Measurements from ENCODE around the gene DVL2. TPM values are rescaled to one million over a fixed set of nuclear protein-coding genes. Genes with fewer than 3 reads are reported as not detected.

Gene DVL2
- total RNA-seq, 1 experiment from 2014 or later = 34.9 TPM

DNA sequence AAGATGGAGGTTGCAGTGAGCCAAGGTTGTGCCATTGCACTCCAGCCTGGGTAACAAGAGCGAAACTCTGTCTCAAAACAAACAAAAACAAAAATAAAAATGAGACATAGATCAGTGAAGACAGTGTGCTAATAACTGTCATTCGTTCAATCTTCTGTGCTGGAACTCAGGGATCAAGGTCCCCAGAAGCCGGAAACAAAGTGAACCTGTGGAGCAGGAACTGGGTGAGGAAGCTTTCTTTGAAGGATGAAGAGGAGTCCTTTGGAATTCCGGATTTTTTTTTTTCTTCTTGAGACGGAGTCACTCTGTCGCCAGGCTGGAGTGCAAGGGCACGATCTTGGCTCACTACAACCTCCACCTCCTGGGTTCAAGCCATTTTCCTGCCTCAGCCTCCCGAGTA is 45.1 kb upstream of the DVL2 start:
- H3K9me3 Mint-ChIP-seq (ENCODE audit: unreplicated experiment) = no peaks in the 10 kb centered on the region
- H3K36me3 Mint-ChIP-seq (ENCODE audit: insufficient read depth, unreplicated experiment) = no peaks in the 10 kb centered on the region
- TF ChIP-seq, protein P1, sequence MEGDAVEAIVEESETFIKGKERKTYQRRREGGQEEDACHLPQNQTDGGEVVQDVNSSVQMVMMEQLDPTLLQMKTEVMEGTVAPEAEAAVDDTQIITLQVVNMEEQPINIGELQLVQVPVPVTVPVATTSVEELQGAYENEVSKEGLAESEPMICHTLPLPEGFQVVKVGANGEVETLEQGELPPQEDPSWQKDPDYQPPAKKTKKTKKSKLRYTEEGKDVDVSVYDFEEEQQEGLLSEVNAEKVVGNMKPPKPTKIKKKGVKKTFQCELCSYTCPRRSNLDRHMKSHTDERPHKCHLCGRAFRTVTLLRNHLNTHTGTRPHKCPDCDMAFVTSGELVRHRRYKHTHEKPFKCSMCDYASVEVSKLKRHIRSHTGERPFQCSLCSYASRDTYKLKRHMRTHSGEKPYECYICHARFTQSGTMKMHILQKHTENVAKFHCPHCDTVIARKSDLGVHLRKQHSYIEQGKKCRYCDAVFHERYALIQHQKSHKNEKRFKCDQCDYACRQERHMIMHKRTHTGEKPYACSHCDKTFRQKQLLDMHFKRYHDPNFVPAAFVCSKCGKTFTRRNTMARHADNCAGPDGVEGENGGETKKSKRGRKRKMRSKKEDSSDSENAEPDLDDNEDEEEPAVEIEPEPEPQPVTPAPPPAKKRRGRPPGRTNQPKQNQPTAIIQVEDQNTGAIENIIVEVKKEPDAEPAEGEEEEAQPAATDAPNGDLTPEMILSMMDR (IDR thresholded peaks at IDR 0.05; ENCODE audit: unreplicated experiment) = no peak
- DNase-seq (ENCODE audit: unreplicated experiment) = no peak
- intact Hi-C loops (cut with micrococcal nuclease) = no loop called here
- H3K4me1 Mint-ChIP-seq (ENCODE audit: insufficient read depth, unreplicated experiment) = peaks cover 6% of the 10 kb centered on the region
- ChIA-PET CTCF (interaction anchor here (0.6 to 5.2 kb wide), 7 partner anchors 10 to 492 kb away, joined by 3 to 65 read pairs (median 4); no protein-coding TSS in a partner anchor), POLR2A (interaction anchor here (0.6 to 3.8 kb wide), 3 partner anchors 17 to 204 kb away, joined by 3 to 37 read pairs (median 4); no protein-coding TSS in a partner anchor)
- BruUV-seq (replicated peaks) = no TSS peak
- H3K4me3 Mint-ChIP-seq (ENCODE audit: unreplicated experiment) = no peak overlapping the region
- no peak overlapping the region for H3K27ac Mint-ChIP-seq (ENCODE audit: low read depth, unreplicated experiment)
- no peaks in the 10 kb centered on the region for H3K27me3 Mint-ChIP-seq (ENCODE audit: insufficient read depth, unreplicated experiment)

- no peak for DNase-seq (ENCODE audit: unreplicated experiment)
- Mint-ChIP-seq H3K4me1 (ENCODE audit: insufficient read depth, unreplicated experiment) (peaks cover 29% of the 10 kb centered on the region), H3K9me3 (ENCODE audit: unreplicated experiment) (no peaks in the 10 kb centered on the region), H3K27me3 (ENCODE audit: insufficient read depth, unreplicated experiment) (no peaks in the 10 kb centered on the region), H3K27ac (ENCODE audit: low read depth, unreplicated experiment) (no peak overlapping the region), H3K36me3 (ENCODE audit: insufficient read depth, unreplicated experiment) (no peaks in the 10 kb centered on the region), H3K4me3 (ENCODE audit: unreplicated experiment) (no peak overlapping the region)
- intact Hi-C loops (cut with micrococcal nuclease) = no loop called here
- no TSS peak for BruUV-seq (replicated peaks)
- ChIA-PET CTCF (interaction anchor here (0.6 to 1.5 kb wide), 6 partner anchors 29 to 363 kb away, joined by 3 to 4 read pairs (median 3); no protein-coding TSS in a partner anchor), POLR2A (interaction anchor here (1.2 kb wide), 1 partner anchor 19 kb away, joined by 4 read pairs; no protein-coding TSS in a partner anchor)
- TF ChIP-seq, protein P1 (IDR thresholded peaks at IDR 0.05; ENCODE audit: unreplicated experiment) = no peak
These were observed 32.5 kb upstream of the DVL2 start for GRCh38 chr17:7266784-7267183.

DNA sequence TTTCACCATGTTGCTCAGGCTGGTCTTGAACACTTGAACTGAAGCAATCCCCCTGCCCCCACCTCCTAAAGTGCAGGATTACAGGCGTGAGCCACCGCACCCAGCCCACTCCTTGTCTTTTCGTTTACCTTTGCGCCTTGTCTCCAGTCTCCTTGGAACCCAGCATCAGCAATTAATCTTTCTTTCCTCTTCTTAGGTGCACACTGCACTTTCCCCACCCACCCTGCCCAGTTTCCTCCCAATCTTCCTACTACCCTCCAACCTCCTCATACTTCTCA is 29.4 kb upstream of the DVL2 start:
- H3K27ac Mint-ChIP-seq (ENCODE audit: low read depth, unreplicated experiment) = peak overlapping the region; percentile 76
- no peak for DNase-seq (ENCODE audit: unreplicated experiment)
- intact Hi-C loops (cut with micrococcal nuclease) = no loop called here

DNA sequence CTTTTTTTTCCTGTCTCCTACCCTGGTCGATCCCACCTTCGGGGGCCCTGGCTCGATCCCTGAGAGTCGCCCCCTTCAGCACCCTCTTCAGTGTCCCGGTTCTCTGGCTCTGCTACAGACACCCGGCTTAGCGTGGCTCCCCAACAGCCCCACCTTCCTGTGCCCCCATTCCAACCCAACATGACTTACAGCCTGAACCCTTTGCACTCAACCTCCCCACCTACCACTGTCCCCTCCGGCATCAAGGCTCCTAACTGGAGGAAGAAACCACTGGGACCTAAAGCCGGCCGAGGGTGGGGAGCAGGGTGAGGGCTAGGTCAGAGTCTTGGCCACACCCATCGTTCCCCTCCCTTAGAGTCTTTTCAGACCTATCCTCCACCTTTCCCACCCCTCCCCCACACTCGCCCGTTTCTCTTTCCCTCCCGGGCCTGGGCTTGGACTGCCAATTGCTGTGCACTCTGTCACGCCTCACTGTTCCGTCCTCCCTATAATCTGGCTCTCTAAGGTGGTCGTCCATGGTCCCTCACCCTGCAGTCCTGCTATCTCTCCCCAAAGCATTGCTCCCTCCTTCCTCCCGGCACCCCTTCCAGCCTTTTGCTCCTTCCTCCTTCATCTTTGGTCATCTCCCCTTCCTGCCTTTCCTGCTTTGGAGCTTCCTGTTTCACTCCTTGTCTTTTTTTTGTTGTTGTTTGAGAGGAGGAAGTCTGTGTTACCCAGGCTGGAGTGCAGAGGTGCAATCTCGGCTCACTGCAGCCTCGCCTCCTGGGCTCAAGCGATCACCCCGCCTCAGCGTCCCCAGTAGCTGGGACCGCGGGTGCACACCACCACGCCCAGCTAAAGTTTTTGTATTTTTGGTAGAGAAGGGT is 28.9 kb upstream of the DVL2 start:
- DNase-seq (ENCODE audit: unreplicated experiment) = peak; percentile 83
- ChIA-PET CTCF (interaction anchor here (0.7 to 1.4 kb wide), 2 partner anchors 17 to 1969 kb away, joined by 3 read pairs; no protein-coding TSS in a partner anchor), POLR2A (interaction anchor here (0.6 to 3.9 kb wide), 6 partner anchors 22 to 950 kb away, joined by 3 to 31 read pairs (median 4); partner anchors contain the start of genes GABARAP and SOX15)
- TF ChIP-seq, protein P1 (IDR thresholded peaks at IDR 0.05; ENCODE audit: unreplicated experiment) = no peak
- no peaks in the 10 kb centered on the region for H3K27me3 Mint-ChIP-seq (ENCODE audit: insufficient read depth, unreplicated experiment)
- intact Hi-C loops (cut with micrococcal nuclease) = no loop called here
- peaks cover 35% of the 10 kb centered on the region for H3K4me1 Mint-ChIP-seq (ENCODE audit: insufficient read depth, unreplicated experiment)
- BruUV-seq (replicated peaks) = no TSS peak
- peaks cover 11% of the 10 kb centered on the region for H3K36me3 Mint-ChIP-seq (ENCODE audit: insufficient read depth, unreplicated experiment)
- peak overlapping the region; percentile 76 for H3K27ac Mint-ChIP-seq (ENCODE audit: low read depth, unreplicated experiment)
- peak overlapping the region; percentile 73 for H3K4me3 Mint-ChIP-seq (ENCODE audit: unreplicated experiment)
- H3K9me3 Mint-ChIP-seq (ENCODE audit: unreplicated experiment) = no peaks in the 10 kb centered on the region

More for the DNA sequence above, 29.4 kb upstream of the DVL2 start:
- ChIA-PET CTCF (interaction anchor here (0.7 to 1.4 kb wide), 2 partner anchors 17 to 1969 kb away, joined by 3 read pairs; no protein-coding TSS in a partner anchor), POLR2A (interaction anchor here (0.6 to 3.9 kb wide), 8 partner anchors 17 to 950 kb away, joined by 3 to 31 read pairs (median 4); partner anchors contain the start of genes GABARAP and SOX15)
- H3K36me3 Mint-ChIP-seq (ENCODE audit: insufficient read depth, unreplicated experiment) = peaks cover 5% of the 10 kb centered on the region
- H3K4me1 Mint-ChIP-seq (ENCODE audit: insufficient read depth, unreplicated experiment) = peaks cover 35% of the 10 kb centered on the region
- H3K27me3 Mint-ChIP-seq (ENCODE audit: insufficient read depth, unreplicated experiment) = no peaks in the 10 kb centered on the region
- TF ChIP-seq, protein P1 (IDR thresholded peaks at IDR 0.05; ENCODE audit: unreplicated experiment) = no peak
- BruUV-seq (replicated peaks) = no TSS peak
- no peaks in the 10 kb centered on the region for H3K9me3 Mint-ChIP-seq (ENCODE audit: unreplicated experiment)
- H3K4me3 Mint-ChIP-seq (ENCODE audit: unreplicated experiment) = peak overlapping the region; percentile 73
